Transverse colon (tissue), 4 donors: ENCODE data around the gene HOXB4. TPM values are rescaled to one million over a fixed set of nuclear protein-coding genes. Genes with fewer than 3 reads are reported as not detected.

ENCODE experiments used
- DNase-seq: peaks from one replicate; pipeline ENCODE4 v3.0.0-alpha.2; 2019
- H3K27ac ChIP-seq, 4 donors: fragments of 200-600 bp; sonication (generic); 2 replicates each; pipeline ENCODE4 v1.5.1; 2016 to 2018; ENCODE audit warnings: inconsistent platforms in 4 of 4
- H3K27me3 ChIP-seq: fragments of 200-600 bp; sonication (generic); 2 replicates; pipeline ENCODE4 v1.5.1; 2017; ENCODE audit warnings: inconsistent platforms
- H3K36me3 ChIP-seq, 4 donors: fragments of 200-600 bp; sonication (generic); 2 replicates each; pipeline ENCODE4 v1.5.1; 2017 to 2019; ENCODE audit warnings: inconsistent platforms in 4 of 4
- H3K4me1 ChIP-seq, 4 donors: fragments of 200-600 bp; sonication (generic); 2 replicates each; pipeline ENCODE4 v1.5.1; 2017 to 2020; ENCODE audit warnings: inconsistent platforms in 4 of 4
- H3K4me3 ChIP-seq, 4 donors: fragments of 200-600 bp; sonication (generic); 1 replicate in 1 of 4; 2 replicates in 3 of 4; pipeline versions ENCODE4 v1.5.1 to v1.6.1; 2017 to 2019; ENCODE audit warnings: inconsistent platforms in 4 of 4
- H3K9me3 ChIP-seq, 2 donors: fragments of 200-600 bp; sonication (generic); 2 replicates each; pipeline ENCODE4 v1.5.1; 2017 to 2019; ENCODE audit warnings: inconsistent platforms in 2 of 2
- CTCF ChIP-seq, 5 experiments: fragments of 200-600 bp in 3 of 5; fragments of 450-650 bp in 2 of 5; sonication (generic) in 3 of 5; IDR thresholded peaks; 1 replicate in 2 of 5; 2 replicates in 3 of 5; pipeline ENCODE4 v1.5.1; 2016 to 2017; ENCODE audit warnings: antibody characterized with exemption in 5 of 5, inconsistent platforms in 3 of 5, mild to moderate bottlenecking in 2 of 5, moderate library complexity in 1 of 5
- EP300 ChIP-seq: sonication (generic); formaldehyde crosslinking; IDR thresholded peaks from one replicate; pipeline ENCODE4 v1.6.1; 2017; ENCODE audit warnings: antibody characterized with exemption, low read depth
- POLR2A ChIP-seq: fragments of 450-650 bp; IDR thresholded peaks from one replicate; pipeline ENCODE4 v1.6.1; 2016; ENCODE audit warnings: antibody characterized with exemption, mild to moderate bottlenecking, moderate library complexity
- POLR2AphosphoS5 ChIP-seq, 3 donors: sonication (generic); formaldehyde crosslinking; IDR thresholded peaks; one replicate each; pipeline ENCODE4 v1.6.1; 2016; ENCODE audit warnings: antibody characterized with exemption in 3 of 3
- WGBS, 2 donors: methylation state at CpG; one replicate each; pipeline ENCODE4 v1.1.5; 2018; ENCODE audit warnings: low coverage in 1 of 2; 5-methylcytosine and 5-hydroxymethylcytosine counted together
- in situ Hi-C, 4 donors: fragments of 200-750 bp; cut with MboI; loops; one replicate each; pipeline versions ENCODE4 v1.15.0 to v1.15.1; 2017; ENCODE audit warnings: low sequenced_read_pairs in 3 of 4, low pct_ligation_motif_present in 1 of 4, low pct_unique_long_range_greater_than_20kb in 1 of 4
- intact Hi-C: fragments of 100-400 bp; cut with DNase I; formaldehyde crosslinking; loops from one replicate; pipeline ENCODE4 v1.15.1; 2023; ENCODE audit warnings: low total_unique reads
- total RNA-seq, 4 donors: library from RNA; depleted of rRNA; stranded (reverse); fragments of >200 nt; gene quantifications; one replicate each; pipeline ENCODE4 v1.1.0, GENCODE V29; 2016

Gene HOXB4
- total RNA-seq, 4 donors from 2014 or later, result 1.9 to 4.8 (median 2.0) TPM; not detected in 1

DNA sequence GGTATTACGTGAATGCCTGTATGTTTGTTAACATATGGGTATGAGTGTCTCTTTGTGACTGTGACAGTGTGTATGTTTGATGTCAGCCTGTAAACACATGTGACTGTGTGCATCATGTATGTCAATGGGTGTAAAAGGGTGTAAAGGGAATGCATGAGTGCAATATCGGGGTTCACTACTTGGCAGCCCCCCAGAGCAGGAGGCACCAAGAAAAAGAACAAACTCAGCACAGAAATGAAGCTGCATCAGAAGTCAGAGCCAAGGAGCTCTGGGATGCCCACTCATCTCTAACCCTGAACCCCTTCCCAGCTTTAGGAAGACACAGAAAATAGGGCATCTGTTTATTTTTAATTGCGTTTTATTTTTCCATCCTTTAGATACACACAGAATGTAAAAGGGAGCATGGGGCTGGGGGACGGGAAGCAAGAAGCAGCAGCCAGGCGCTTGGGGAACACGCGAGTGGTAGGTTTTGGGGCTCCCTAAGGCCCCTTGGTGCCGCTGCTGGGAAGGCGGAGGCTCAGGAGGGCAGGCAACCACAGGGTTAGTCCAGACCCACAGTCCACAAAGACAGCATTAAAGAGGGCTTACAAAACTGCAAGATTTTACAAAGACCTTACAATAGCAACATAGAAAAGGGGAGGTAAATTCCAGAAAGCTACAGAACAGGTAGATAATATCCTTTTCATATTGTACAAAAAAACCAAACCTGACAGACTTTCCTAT, 28.9 kb upstream of the HOXB4 start:
- no peak for DNase-seq
- 88 to 96% methylated on average over 9 of the region's 9 CpGs for WGBS, 2 donors
- H3K27me3 ChIP-seq, result peaks cover 21% of the 10 kb centered on the region
- no peaks in the 10 kb centered on the region for H3K9me3 ChIP-seq
- H3K4me3 ChIP-seq, result no peak overlapping the region
- intact Hi-C loops, result no loop called here
- TF ChIP-seq EP300 (no peak), POLR2A (no peak), POLR2AphosphoS5 (IDR thresholded peaks at IDR 0.05) (no peak), CTCF (IDR thresholded peaks at IDR 0.05) (no peak)
- H3K36me3 ChIP-seq, result no peaks in the 10 kb centered on the region
- in situ Hi-C loops, result no loop called here
- H3K4me1 ChIP-seq, result peaks cover 0 to 39% (median 31%) of the 10 kb centered on the region in 4 donors
- H3K27ac ChIP-seq, result no peak overlapping the region

DNA sequence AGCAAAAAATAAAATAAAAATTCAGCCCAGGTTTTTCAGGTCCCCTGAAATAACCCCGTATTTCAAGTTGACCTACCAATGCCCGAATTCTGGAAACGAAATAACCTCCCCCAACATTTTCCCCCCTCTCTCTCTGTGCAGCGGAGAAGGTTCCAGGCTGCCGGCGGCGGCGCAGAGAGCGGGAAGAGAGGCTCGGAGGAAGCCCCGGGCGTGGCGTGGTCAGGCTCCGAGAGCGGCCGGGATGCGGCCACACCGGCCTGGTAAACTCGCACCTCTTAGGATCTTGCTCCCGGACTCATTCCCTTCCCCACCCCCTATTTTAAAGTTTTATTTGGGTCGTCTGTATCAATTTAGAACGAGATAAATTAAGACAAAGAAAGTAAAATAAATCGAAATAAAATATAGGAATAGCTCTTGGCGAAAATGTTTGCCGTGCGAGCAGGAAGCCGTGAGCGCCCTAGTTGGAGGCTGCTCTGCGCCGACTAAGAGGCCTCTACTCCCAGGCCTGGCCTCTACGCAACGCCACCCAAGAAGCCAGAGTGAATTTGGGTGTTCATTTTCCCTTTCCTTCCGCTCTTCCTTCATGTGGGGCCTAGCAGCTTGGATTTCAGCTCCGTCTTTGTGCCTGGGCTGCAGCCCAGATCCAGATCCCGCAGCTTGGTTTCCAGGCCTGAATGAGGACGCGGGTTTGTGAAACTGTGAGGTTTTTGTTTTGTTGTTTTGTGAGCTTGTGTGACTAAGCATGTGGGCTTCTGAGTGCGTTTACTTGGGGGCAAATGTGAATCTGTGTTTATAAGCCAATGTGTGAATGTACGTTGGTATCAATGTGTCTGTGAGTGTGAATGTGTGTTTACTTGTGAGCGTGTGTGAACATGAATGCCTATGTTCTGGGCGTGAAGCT, 28.1 kb upstream of the HOXB4 start:
- in situ Hi-C loops (no loop called here), intact Hi-C loops (no loop called here)
- Histone ChIP-seq H3K27ac (peak overlapping the region in 3 of 4 donors; percentile 86 to 95 (median 89)), H3K4me3 (no peak overlapping the region), H3K4me1 (peaks cover 0 to 39% (median 32%) of the 10 kb centered on the region in 4 donors), H3K36me3 (no peaks in the 10 kb centered on the region), H3K27me3 (peaks cover 19% of the 10 kb centered on the region), H3K9me3 (no peaks in the 10 kb centered on the region)
- WGBS, 2 donors, result 87 to 90% methylated on average over 29 to 41 of the region's 41 CpGs
- TF ChIP-seq POLR2A, result no peak
- no peak for TF ChIP-seq EP300
- TF ChIP-seq CTCF (IDR thresholded peaks at IDR 0.05), result no peak
- TF ChIP-seq POLR2AphosphoS5 (IDR thresholded peaks at IDR 0.05), result no peak
- DNase-seq, result no peak

GRCh38 chr17:48605409-48605919, 27.3 kb upstream of the HOXB4 start:
- Histone ChIP-seq H3K9me3 (no peaks in the 10 kb centered on the region), H3K4me1 (peaks cover 0 to 46% (median 38%) of the 10 kb centered on the region in 4 donors), H3K27ac (peak overlapping the region; percentile 86 to 95 (median 90)), H3K4me3 (peak overlapping the region in 1 of 4 donors; percentile 66), H3K36me3 (no peaks in the 10 kb centered on the region), H3K27me3 (peaks cover 17% of the 10 kb centered on the region)
- TF ChIP-seq POLR2AphosphoS5 (IDR thresholded peaks at IDR 0.05) (no peak), POLR2A (no peak), EP300 (no peak), CTCF (IDR thresholded peaks at IDR 0.05) (no peak)
- intact Hi-C loops (no loop called here), in situ Hi-C loops (no loop called here)
- DNase-seq, result no peak
- 61 to 64% methylated on average over 2 to 10 of the region's 10 CpGs for WGBS, 2 donors

DNA sequence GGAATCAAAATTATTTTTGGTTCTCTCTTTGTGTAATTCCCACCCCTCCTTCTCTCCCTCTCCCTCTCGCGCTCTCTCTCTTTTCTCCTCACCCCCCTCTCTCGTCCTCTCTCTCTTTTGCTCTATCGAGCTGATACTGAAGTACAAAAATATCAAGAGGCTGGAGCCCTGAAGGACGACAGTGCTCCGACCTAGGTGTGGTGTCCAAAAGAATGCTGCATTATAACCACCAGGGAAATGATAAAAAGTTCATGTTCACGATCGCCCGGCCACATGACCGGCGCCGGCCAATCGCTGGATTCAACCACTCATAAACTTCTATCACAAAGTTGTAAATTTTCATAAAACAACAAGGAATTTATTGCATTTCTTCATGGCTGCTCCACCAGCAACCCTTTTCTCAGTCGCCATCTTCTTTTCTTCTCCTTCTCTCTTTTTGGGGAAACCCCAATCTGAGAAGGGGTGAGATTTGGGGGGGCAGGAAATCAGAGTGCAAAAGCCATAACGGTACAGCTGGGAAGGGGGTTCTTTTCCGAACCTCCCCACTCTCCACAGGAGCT, 26.7 kb upstream of the HOXB4 start, which contains the start of gene HOXB6:
TSS of gene HOXB6 (minus strand) at position 217 of the 560 bp plus-strand sequence. CDS start 6,836 bp downstream, outside the sequence.
- Histone ChIP-seq H3K9me3 (no peaks in the 10 kb centered on the region), H3K4me1 (peaks cover 3 to 49% (median 39%) of the 10 kb centered on the region in 4 donors), H3K4me3 (peak within 1 kb of the TSS; percentile 7 to 66 (median 41)), H3K36me3 (no peaks in the 10 kb centered on the region), H3K27me3 (peaks cover 17% of the 10 kb centered on the region), H3K27ac (peak within 1 kb of the TSS; percentile 86 to 95 (median 90))
- TF ChIP-seq POLR2AphosphoS5 (IDR thresholded peaks at IDR 0.05), result peak; percentile 89 to 97 (median 95)
- TF ChIP-seq CTCF (IDR thresholded peaks at IDR 0.05), result peak in 4 of 5 experiments; percentile 5 to 59 (median 34)
- peak; percentile 98 for TF ChIP-seq POLR2A
- TF ChIP-seq EP300, result no peak
- WGBS, 2 donors, result 35 to 43% methylated on average over 3 to 16 of the region's 16 CpGs
- intact Hi-C loops, result no loop called here
- DNase-seq, result peak; percentile 88
- in situ Hi-C loops, result no loop called here
